Right lobe of liver (tissue), 6 donors: Measurements from ENCODE around the gene PGAM5. TPM values are rescaled to one million over a fixed set of nuclear protein-coding genes. Genes with fewer than 3 reads are reported as not detected.

Experiments
- ATAC-seq, 4 donors: fragments of 200-7000 bp; cut with Tn5 transposase; one replicate each; pipeline ENCODE4 v1.9.1; 2020; ENCODE audit warnings: mild to moderate bottlenecking in 4 of 4, moderate library complexity in 4 of 4
- DNase-seq, 3 donors: peaks; one replicate each; pipeline ENCODE4 v3.0.0-alpha.2; 2020
- H3K27ac ChIP-seq, 3 donors: fragments of 200-600 bp; one replicate each; pipeline ENCODE4 v1.8.0; 2022
- H3K27me3 ChIP-seq, 2 donors: fragments of 200-600 bp; one replicate each; pipeline ENCODE4 v1.8.0; 2022
- H3K36me3 ChIP-seq, 4 donors: fragments of 200-600 bp; sonication (generic) in 1 of 4; one replicate each; pipeline versions ENCODE4 v1.5.1 to v1.8.0; 2017 to 2022; ENCODE audit warnings: control low read depth in 1 of 4
- H3K4me1 ChIP-seq, 4 donors: fragments of 200-600 bp; sonication (generic) in 1 of 4; one replicate each; pipeline versions ENCODE4 v1.5.1 to v1.8.0; 2017 to 2022; ENCODE audit warnings: control low read depth in 1 of 4
- H3K4me3 ChIP-seq, 3 donors: fragments of 200-600 bp; one replicate each; pipeline ENCODE4 v1.8.0; 2022
- H3K9me3 ChIP-seq, 4 donors: fragments of 200-600 bp; sonication (generic) in 1 of 4; one replicate each; pipeline versions ENCODE4 v1.5.1 to v1.8.0; 2017 to 2022; ENCODE audit warnings: control low read depth in 1 of 4
- CTCF ChIP-seq, 4 donors: fragments of 200-600 bp in 3 of 4; fragments of 450-650 bp in 1 of 4; IDR thresholded peaks; one replicate each; pipeline versions ENCODE4 v1.5.1 to v1.8.0; 2016 to 2022; ENCODE audit warnings: antibody characterized with exemption in 4 of 4, mild to moderate bottlenecking in 2 of 4
- POLR2A ChIP-seq: fragments of 450-650 bp; IDR thresholded peaks from one replicate; pipeline ENCODE4 v1.6.1; 2017; ENCODE audit warnings: antibody characterized with exemption, mild to moderate bottlenecking
- WGBS: methylation state at CpG from one replicate; pipeline ENCODE4 v1.1.6; 2018; ENCODE audit warnings: low coverage, low lambda C conversion rate; ENCODE audit not compliant: insufficient coverage; ENCODE audit errors: missing lambda C conversion rate; 5-methylcytosine and 5-hydroxymethylcytosine counted together
- intact Hi-C, 2 donors: fragments of 100-400 bp; cut with DNase I; formaldehyde crosslinking; loops; one replicate each; pipeline versions ENCODE4 v1.11.2 to v1.14.1; 2022
- total RNA-seq, 6 experiments: library from RNA; depleted of rRNA in 2 of 6; stranded (reverse); fragments of >200 nt in 2 of 6; fragmentation: NEBNext Ultra II Directional in 3 of 6; extraction: Animal tissue kit (Norgen Biotek cat#: 25700) in 3 of 6; gene quantifications; one replicate each; pipeline versions ENCODE4 v1.1.0 to v1.2.4, GENCODE V29; 2016 to 2023
- donor health status: DM: no; HTN: yes; CAD: no.
- donor health status: DM: no; HTN: no; CAD: no.
- donor health status: DM: no; HTN: no; CAD: no.
- donor health status: DM: no; HTN: yes; CAD: no.
- donor health status: DM: no; HTN: yes; CAD: no.

PGAM5 gene
- total RNA-seq, 6 experiments from 2014 or later = 22.7 to 50.7 (median 27.6) TPM

- intact Hi-C loops = no loop called here
- WGBS = 98% methylated on average over 6 of the region's 30 CpGs
- Histone ChIP-seq H3K27ac (no peak overlapping the region), H3K4me1 (no peaks in the 10 kb centered on the region), H3K27me3 (no peaks in the 10 kb centered on the region), H3K4me3 (no peak overlapping the region), H3K9me3 (no peaks in the 10 kb centered on the region), H3K36me3 (peaks cover 0 to 60% (median 16%) of the 10 kb centered on the region in 4 donors)
- no peak for ATAC-seq
- no peak for DNase-seq
- no peak for TF ChIP-seq CTCF (IDR thresholded peaks at IDR 0.05)
- no peak for TF ChIP-seq POLR2A
Measured at GRCh38 chr12:132724506-132725241, 14.0 kb downstream of the PGAM5 start.

GRCh38 chr12:132726386-132726785 lies 15.7 kb downstream of the PGAM5 start:
- Histone ChIP-seq H3K4me1 (no peaks in the 10 kb centered on the region), H3K36me3 (peaks cover 0 to 48% (median 10%) of the 10 kb centered on the region in 4 donors), H3K27ac (no peak overlapping the region), H3K27me3 (no peaks in the 10 kb centered on the region), H3K9me3 (no peaks in the 10 kb centered on the region), H3K4me3 (no peak overlapping the region)
- WGBS = 100% methylated on average over 3 of the region's 12 CpGs
- DNase-seq (no peak), ATAC-seq (no peak)
- intact Hi-C loops = no loop called here
- no peak for TF ChIP-seq POLR2A
- TF ChIP-seq CTCF (IDR thresholded peaks at IDR 0.05) = no peak

- Histone ChIP-seq H3K9me3 (no peaks in the 10 kb centered on the region), H3K4me3 (no peak overlapping the region), H3K36me3 (peaks cover 0 to 49% (median 15%) of the 10 kb centered on the region in 4 donors), H3K4me1 (no peaks in the 10 kb centered on the region), H3K27me3 (no peaks in the 10 kb centered on the region), H3K27ac (no peak overlapping the region)
- WGBS = 90% methylated on average over 8 of the region's 37 CpGs
- TF ChIP-seq POLR2A = no peak
- no peak for TF ChIP-seq CTCF (IDR thresholded peaks at IDR 0.05)
- intact Hi-C loops = no loop called here
- DNase-seq = no peak
- peak in 1 of 4 donors; percentile 49 for ATAC-seq
Measured at GRCh38 chr12:132727091-132727794, 16.6 kb downstream of the PGAM5 start.

GRCh38 chr12:132728502-132728901 lies 17.9 kb downstream of the PGAM5 start:
- no peaks in the 10 kb centered on the region for H3K9me3 ChIP-seq
- no peak overlapping the region for H3K4me3 ChIP-seq
- ATAC-seq (no peak), DNase-seq (no peak)
- TF ChIP-seq CTCF (IDR thresholded peaks at IDR 0.05) = no peak
- no peak for TF ChIP-seq POLR2A
- H3K4me1 ChIP-seq = no peaks in the 10 kb centered on the region
- H3K27ac ChIP-seq = no peak overlapping the region
- intact Hi-C loops = no loop called here
- H3K27me3 ChIP-seq = no peaks in the 10 kb centered on the region
- WGBS = 90% methylated on average over 3 of the region's 7 CpGs
- peaks cover 0 to 43% (median 17%) of the 10 kb centered on the region in 4 donors for H3K36me3 ChIP-seq
